Measurements from ENCODE around the gene IGBP1. TPM values are rescaled to one million over a fixed set of nuclear protein-coding genes. Genes with fewer than 3 reads are reported as not detected.
"Not testable (repeated sequence)": the region's sequence is repeated elsewhere in the genome, so short reads cannot be mapped to it uniquely, and the experiment has no call there.

Gene IGBP1
- total RNA-seq = 51.5 and 71.1 TPM in 2 replicates

DNA sequence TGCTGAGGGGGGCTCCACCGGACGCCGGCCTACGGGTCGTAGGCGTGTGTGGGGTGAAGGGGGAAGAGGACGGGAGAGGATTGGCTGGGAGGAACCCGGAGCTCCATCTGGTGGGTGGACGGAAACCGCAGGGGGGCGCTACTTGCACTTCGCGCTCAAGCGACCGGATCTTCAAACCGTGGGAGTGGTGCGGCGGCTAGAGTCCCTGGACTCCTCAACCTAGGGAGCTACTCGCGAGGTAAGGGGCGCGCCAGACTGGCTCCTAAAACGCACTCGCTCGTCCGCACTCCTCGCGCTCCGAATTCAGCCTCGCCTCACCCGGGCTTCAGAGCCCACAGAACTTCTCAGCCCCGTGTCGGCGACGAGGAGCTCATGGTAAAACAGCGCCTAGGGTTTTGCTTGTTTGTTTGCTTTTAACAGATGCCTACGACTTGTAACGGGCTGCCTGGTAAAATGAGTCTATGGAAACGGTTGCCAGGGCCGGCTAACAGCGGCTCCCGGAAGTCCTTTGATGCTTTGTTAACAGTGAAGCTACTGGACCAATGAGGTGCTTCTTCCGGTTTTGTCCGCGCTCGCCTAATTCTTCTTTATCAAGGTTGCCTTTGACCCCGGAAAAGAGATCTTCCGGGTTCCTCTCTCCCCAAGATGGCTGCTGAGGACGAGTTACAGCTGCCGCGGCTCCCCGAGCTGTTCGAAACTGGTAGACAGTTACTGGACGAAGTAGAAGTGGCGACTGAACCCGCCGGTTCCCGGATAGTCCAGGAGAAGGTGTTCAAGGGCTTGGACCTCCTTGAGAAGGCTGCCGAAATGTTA, at the start of gene IGBP1:
Gene IGBP1, plus strand, starts transcription at position 145 of the 813 bp plus-strand sequence. Its CDS starts 501 bp downstream, at position 646.
- DNase-seq (ENCODE audit: low read depth in 2 of 2) = peak; percentile 77 to 84

DNA sequence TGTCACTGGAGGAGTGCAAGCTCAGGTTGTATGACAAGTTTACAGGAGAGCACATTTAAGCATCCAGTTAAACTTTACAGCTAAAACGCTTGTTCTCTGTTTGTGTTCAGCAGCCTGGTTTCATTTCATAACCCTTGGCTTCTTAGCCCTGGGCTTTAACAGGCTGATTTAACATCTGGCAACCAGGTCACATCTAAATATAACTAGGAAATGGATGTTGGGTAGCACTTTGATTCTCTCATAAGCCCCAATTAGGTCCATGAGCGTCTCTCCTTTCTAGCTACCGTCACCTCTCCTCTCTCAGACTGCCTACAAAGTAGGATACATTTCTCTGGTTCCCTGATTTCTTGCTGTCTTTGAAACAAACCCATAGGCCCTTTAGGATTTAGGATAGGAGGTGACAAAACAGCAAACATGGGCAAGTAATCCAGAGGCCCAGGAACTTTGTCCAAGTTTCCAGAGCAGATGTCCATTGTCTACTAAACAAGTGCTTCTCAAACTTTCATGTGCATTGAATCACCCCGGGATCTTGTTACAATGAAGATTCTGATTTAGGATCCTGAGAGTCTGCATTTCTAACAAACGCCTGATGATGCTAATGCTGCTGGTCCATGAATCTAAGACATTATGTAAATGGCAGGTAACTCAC, 48.5 kb upstream of the IGBP1 start:
- DNase-seq (ENCODE audit: low read depth in 2 of 2) = no peak

- DNase-seq (ENCODE audit: low read depth in 2 of 2) = peak in 1 of 2 donors; percentile 72
Observed at GRCh38 chrX:70087857-70088630, 45.2 kb upstream of the IGBP1 start.

GRCh38 chrX:70088751-70089150, 44.5 kb upstream of the IGBP1 start:
- no peak for DNase-seq (ENCODE audit: low read depth in 2 of 2)

DNA sequence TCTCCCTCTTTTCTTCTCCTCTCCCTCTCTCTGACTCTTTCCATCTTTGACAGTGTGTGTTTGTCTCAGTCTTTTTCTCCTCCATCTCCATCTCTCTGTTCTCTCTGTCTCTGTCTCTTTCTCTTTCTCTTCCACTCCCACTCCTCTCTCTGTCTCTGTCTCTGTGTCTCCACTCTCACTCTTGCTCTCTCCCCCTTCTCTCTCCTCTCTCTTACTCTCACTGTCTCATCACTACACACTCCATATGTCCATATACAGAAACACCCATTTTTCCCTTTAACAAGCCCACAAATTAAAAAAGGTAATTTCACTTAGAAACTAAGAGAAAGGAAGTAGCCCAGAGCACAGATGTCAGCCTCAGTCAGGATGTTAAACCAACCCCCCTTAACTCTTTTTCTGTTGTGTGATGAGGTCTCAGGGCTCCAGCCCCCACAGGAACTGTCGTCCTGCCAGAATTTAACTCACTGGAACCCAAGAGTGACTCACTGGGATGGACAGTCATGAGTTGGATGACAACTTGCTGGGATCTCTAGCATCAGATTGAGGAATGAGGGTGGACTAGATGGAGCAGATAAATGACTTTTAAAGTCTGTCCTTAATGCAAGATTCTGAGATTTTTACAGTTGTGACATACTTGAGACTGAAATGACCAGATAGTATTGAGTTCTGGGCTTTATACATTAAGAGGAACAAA, 43.5 kb upstream of the IGBP1 start:
- DNase-seq (ENCODE audit: low read depth in 2 of 2) = peak; percentile 66 to 75

DNA sequence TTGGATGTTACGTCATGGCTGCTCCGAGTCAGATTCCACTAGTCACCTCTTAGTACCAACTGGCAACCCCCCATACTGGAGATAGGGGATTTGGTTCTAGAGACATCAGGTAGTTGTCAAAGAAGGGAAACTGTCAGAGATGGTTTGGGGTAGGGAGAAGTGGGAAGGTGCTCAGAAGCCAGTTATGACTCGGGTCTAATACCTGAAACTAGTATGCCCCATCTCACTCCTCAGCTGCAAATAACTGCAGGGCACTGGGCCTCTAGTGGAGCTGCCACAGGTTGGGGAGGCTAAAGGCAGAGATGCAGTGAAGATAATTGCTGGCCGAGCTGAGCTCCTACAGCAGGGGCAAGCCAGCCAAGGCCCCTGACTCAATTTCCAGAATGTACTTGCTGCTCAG, 41.0 kb upstream of the IGBP1 start:
- DNase-seq (ENCODE audit: low read depth in 2 of 2) = no peak

DNA sequence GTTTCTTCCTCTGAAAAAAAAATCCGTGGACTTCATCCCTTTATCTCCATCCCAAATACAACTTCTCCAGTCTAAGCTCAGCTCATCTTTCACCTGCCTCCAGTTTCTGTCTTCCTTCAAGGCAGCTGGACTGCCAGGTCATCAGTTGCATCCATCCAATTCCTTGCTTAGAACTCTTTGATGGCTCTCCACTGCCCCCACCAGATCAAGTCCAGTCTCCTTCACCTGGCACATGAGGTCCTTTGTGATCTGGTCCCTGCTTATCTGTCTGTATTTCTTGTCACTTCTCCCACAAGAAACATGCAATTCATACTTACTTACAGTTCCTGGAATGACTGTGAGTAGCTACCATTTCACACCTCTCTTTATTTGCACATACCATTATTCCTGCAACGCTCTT, 37.2 kb upstream of the IGBP1 start:
- DNase-seq (ENCODE audit: low read depth in 2 of 2) = peak in 1 of 2 donors; percentile 44

GRCh38 chrX:70105229-70105628, 28.0 kb upstream of the IGBP1 start:
- no peak for DNase-seq (ENCODE audit: low read depth in 2 of 2)

DNA sequence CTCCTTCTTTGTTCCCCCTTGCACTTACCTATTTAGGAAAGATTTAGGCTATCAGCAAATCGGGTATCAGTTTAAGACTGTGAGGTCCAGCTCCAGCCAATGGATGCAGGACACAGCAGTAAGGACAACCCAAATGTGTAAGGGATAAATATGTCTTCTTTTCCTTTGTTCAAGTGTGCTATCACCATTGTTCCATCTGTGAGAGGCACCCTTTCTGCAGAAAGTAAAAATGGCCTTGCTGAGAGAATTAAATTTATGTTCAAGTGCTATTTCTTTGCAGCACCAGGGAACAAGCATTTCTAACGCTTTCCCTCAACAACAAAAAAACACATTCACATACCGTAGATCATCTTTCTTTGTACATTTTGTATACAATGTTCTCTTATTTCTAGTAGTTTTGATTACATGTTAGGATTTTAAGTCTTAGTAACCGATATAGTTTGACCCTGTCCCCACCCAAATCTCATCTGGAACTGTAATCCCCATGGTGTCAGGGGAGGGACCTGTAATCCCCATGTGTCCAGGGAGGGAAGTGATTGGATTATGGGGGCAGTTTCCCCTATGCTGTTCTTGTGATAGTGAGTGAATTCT, 21.7 kb upstream of the IGBP1 start:
- DNase-seq (ENCODE audit: low read depth in 2 of 2) = not testable (repeated sequence)

GRCh38 chrX:70117738-70118137, 15.5 kb upstream of the IGBP1 start:
- DNase-seq (ENCODE audit: low read depth in 2 of 2) = no peak

- DNase-seq (ENCODE audit: low read depth in 2 of 2) = not testable (repeated sequence)
Observed at GRCh38 chrX:70123014-70123413, 10.2 kb upstream of the IGBP1 start.

- DNase-seq (ENCODE audit: low read depth in 2 of 2) = no peak
Observed at GRCh38 chrX:70124678-70125077, 8.6 kb upstream of the IGBP1 start.

- no peak for DNase-seq (ENCODE audit: low read depth in 2 of 2)
Observed at GRCh38 chrX:70128071-70128470, 5.2 kb upstream of the IGBP1 start.

- DNase-seq (ENCODE audit: low read depth in 2 of 2) = peak in 1 of 2 donors; percentile 1
Observed at GRCh38 chrX:70129816-70130215, 3.4 kb upstream of the IGBP1 start.

- no peak for DNase-seq (ENCODE audit: low read depth in 2 of 2)
Observed at GRCh38 chrX:70132224-70132623, 1.0 kb upstream of the IGBP1 start.

DNA sequence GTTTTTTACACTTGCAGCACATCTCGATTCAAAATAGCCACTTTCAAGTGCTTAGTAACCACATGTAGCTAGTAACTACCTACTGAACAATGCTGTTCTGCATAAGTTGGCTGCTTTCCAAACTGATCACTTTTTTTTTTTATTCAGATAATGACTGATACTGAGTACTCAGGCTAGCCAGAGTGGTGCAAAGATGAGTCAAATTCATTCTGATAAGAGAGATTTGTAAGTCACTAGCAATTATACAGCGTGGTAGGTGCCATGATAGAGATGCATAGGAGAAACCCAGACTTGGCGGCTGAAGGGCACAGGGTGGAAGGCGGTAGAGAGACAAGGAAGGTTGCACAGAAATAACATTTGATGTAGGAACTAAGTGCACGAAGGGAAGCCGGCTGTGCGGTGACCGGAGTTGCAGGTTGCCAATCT, 357 bp upstream of the IGBP1 start:
- DNase-seq (ENCODE audit: low read depth in 2 of 2) = peak; percentile 15 to 34

- DNase-seq (ENCODE audit: low read depth in 2 of 2) = peak in 1 of 2 donors; percentile 13
Observed at GRCh38 chrX:70134116-70134477, 850 bp downstream of the IGBP1 start.

DNA sequence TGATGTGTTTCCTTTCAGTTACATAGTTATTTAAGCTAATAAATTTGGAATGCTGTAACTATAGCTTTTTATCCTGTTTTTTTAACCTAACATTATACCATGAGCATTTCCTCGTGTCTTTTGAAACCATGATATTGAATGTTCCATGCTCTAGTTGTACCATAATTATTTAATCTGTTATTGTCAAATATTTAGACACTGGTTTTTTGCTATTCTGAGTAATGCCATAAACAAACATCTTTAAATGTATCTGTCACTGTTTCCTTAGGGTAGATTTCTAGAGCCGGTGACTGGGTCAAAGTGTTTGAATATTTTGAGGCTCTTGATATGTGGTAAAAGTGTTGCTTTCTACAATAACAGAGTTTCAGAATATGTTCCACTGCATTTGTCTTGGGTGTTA, 5.4 kb downstream of the IGBP1 start:
- no peak for DNase-seq (ENCODE audit: low read depth in 2 of 2)

DNA sequence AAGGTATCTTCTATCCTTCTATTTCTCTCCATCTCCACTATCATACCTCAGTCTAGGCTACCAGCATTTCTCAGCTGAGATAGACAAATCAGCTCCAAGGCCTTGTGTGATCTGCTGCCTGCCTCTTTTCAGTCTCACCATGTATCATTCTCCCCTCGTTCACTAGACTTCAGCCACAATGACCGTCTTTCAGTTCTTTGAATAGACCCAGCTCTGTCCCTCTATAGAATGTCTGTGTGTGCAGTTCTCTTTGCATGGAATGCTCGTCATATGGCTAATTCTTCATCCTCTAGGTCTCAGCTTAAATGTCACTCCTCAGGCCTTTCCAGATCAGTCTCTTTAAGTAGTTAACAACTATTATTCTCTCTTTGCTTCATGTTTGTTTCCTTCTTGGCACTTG, 6.5 kb downstream of the IGBP1 start:
- no peak for DNase-seq (ENCODE audit: low read depth in 2 of 2)

DNA sequence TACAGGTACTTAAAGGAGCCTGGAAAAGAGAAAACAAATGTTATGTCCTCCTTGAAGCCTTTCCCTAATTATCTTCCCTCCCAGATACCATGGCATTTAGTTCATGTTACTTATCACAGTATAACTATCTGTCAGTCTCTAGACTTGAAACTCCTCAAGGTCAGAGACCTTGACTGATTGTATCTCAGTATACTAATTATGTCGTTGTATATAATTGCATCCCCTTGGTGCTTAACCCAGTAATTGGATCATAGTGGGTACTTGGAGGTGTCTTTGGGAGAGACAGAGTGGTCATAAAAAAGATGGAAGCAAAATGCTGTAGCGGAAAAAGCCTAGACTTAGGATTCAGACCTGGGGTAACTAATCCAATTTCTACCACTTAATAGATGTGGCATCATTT, 8.1 kb downstream of the IGBP1 start:
- no peak for DNase-seq (ENCODE audit: low read depth in 2 of 2)

Measured in dermis microvascular lymphatic vessel endothelial cell (primary cell).